DOHH2 (cell line): Measurements from ENCODE around the gene CRYBG3.

ENCODE experiments used
- EZH2phosphoT487 ChIP-seq: fragments of 200-600 bp; sonication (generic); IDR thresholded peaks from 2 replicates; pipeline ENCODE4 v1.6.1; 2017; ENCODE audit warnings: borderline replicate concordance, mild to moderate bottlenecking, antibody characterized with exemption, low read length, moderate library complexity, mixed read lengths
- TF ChIP-seq, protein P1 (sequence below): fragments of 200-600 bp; sonication (generic); IDR thresholded peaks from one replicate; pipeline ENCODE4 v1.5.1; 2014; ENCODE audit warnings: antibody characterized with exemption, mild to moderate bottlenecking, low read depth, low read length; ENCODE audit not compliant: poor library complexity, severe bottlenecking

DNA sequence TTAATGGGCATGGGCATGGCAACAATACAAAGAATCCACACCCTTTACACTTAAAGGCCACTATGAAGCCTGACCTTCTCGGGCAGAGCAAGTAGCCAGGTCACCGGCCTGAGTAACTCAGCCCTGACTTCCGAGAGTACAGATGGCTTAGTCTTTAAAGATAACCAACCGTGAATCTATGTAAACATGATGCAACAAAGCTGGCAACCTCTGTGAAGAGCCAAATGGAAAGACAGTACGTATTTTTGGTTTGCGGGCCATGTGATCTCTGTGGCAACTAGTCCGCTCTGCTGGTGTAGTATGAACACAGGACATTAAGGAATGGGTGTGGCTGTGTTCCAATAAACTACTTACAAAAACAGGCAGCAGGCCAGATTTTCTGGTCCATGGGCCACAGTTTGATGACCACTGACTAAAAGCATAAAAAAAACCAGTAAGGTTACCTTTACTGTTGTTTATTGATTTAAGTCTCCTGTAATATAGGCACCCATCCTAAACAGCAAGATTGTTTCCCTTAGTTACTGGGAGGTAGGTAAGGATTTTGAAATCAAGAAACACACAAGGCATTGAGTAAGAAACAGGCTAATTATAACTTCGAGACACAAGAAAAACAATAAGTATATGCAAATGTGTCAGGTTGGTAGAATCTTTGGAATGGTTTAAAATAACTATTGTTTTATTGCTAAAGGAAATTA, 136.0 kb downstream of the CRYBG3 start:
- TF ChIP-seq EZH2phosphoT487 = no peak
- TF ChIP-seq, protein P1, sequence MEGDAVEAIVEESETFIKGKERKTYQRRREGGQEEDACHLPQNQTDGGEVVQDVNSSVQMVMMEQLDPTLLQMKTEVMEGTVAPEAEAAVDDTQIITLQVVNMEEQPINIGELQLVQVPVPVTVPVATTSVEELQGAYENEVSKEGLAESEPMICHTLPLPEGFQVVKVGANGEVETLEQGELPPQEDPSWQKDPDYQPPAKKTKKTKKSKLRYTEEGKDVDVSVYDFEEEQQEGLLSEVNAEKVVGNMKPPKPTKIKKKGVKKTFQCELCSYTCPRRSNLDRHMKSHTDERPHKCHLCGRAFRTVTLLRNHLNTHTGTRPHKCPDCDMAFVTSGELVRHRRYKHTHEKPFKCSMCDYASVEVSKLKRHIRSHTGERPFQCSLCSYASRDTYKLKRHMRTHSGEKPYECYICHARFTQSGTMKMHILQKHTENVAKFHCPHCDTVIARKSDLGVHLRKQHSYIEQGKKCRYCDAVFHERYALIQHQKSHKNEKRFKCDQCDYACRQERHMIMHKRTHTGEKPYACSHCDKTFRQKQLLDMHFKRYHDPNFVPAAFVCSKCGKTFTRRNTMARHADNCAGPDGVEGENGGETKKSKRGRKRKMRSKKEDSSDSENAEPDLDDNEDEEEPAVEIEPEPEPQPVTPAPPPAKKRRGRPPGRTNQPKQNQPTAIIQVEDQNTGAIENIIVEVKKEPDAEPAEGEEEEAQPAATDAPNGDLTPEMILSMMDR = no peak
